Sigmoid colon (tissue), 4 donors: ENCODE data around the gene NAALADL2.

Experiments
- CTCF ChIP-seq, 4 experiments: fragments of 450-650 bp in 3 of 4; fragments of 200-600 bp in 1 of 4; IDR thresholded peaks; one replicate each; pipeline ENCODE4 v1.5.1; 2016 to 2019; ENCODE audit warnings: antibody characterized with exemption in 4 of 4, mild to moderate bottlenecking in 3 of 4, moderate library complexity in 2 of 4
- POLR2A ChIP-seq, 2 donors: fragments of 450-650 bp; IDR thresholded peaks; one replicate each; pipeline ENCODE4 v1.6.1; 2016; ENCODE audit warnings: antibody characterized with exemption in 2 of 2, mild to moderate bottlenecking in 2 of 2, moderate library complexity in 2 of 2
- POLR2AphosphoS5 ChIP-seq, 4 donors: sonication (generic); formaldehyde crosslinking; IDR thresholded peaks; one replicate each; pipeline ENCODE4 v1.6.1; 2017; ENCODE audit warnings: antibody characterized with exemption in 4 of 4

GRCh38 chr3:175743733-175744400 lies 884.7 kb downstream of the NAALADL2 start:
- no peak for TF ChIP-seq POLR2A (IDR thresholded peaks at IDR 0.05)
- TF ChIP-seq CTCF (IDR thresholded peaks at IDR 0.05): no peak
- TF ChIP-seq POLR2AphosphoS5 (IDR thresholded peaks at IDR 0.05): no peak
